HCT116 (cell line): ENCODE measurements around the gene ZNF358. TPM values are rescaled to one million over a fixed set of nuclear protein-coding genes. Genes with fewer than 3 reads are reported as not detected.

Experiments used
- ATAC-seq: fragments of 200-7000 bp; cut with Tn5 transposase; 2 replicates; pipeline ENCODE4 v1.9.1; 2020; ENCODE audit warnings: mild to moderate bottlenecking, moderate library complexity
- BruUV-seq: library from RNA; stranded (reverse); fragments of 400-500 nt; replicated peaks from 2 replicates; lab custom pipeline; 2021; lab: Mats Ljungman, UMichigan
- CTCF ChIA-PET: fragments of 300-600 bp; sonication (Branson Sonifier 250); formaldehyde crosslinking; loops from one replicate; lab custom pipeline; 2021; ENCODE audit warnings: antibody characterized with exemption; lab: Charles Lee
- POLR2A ChIA-PET: fragments of 300-600, 350-600 bp; sonication (Branson Sonifier 250); formaldehyde crosslinking; loops from one replicate; lab custom pipeline; 2021; ENCODE audit warnings: antibody characterized with exemption; lab: Charles Lee
- RAD21 ChIA-PET, 2 experiments: fragments of 300-600 bp; sonication (Branson Sonifier 250); formaldehyde crosslinking; loops; one replicate each; lab custom pipeline; 2023; ENCODE audit warnings: low total read pairs in 2 of 2; ENCODE audit not compliant: uncharacterized antibody in 2 of 2, unreplicated experiment in 2 of 2, low non-redundant PET in 1 of 2; lab: Charles Lee
- DNase-seq: peaks from one replicate; pipeline ENCODE4 v3.0.0-alpha.2; 2010; ENCODE audit warnings: low read depth, low spot score
- H2AFZ ChIP-seq: fragments of 200-600 bp; shearing (Covaris generic), sonication (generic); 2 replicates; pipeline ENCODE4 v1.6.1; 2017; ENCODE audit warnings: low read depth, mixed run types, mixed read lengths, antibody characterized with exemption, low read length; ENCODE audit not compliant: poor library complexity, severe bottlenecking
- H3K27ac ChIP-seq: 2 replicates; pipeline ENCODE4 v1.5.1; 2012; ENCODE audit warnings: low read depth, low read length
- H3K27me3 ChIP-seq: fragments of 200-600 bp; sonication (generic); 2 replicates; pipeline ENCODE4 v1.6.1; 2016; ENCODE audit warnings: mixed run types, low read length, mixed read lengths; ENCODE audit not compliant: insufficient read depth
- H3K36me3 ChIP-seq, 2 experiments: fragments of 200-500 bp in 1 of 2; fragments of 200-600 bp in 1 of 2; sonication (Bioruptor generic) in 1 of 2; sonication (generic) in 1 of 2; 2 replicates each; pipeline versions ENCODE4 v1.5.1 to v1.6.1; 2014 to 2016; ENCODE audit warnings: low read length in 2 of 2, inconsistent platforms in 1 of 2, mixed read lengths in 1 of 2, mixed run types in 1 of 2; ENCODE audit not compliant: insufficient read depth in 2 of 2, control insufficient read depth in 1 of 2
- H3K4me1 ChIP-seq, 2 experiments: fragments of 200-600 bp in 1 of 2; sonication (generic) in 1 of 2; 2 replicates each; pipeline versions ENCODE4 v1.5.1 to v1.6.1; 2012 to 2017; ENCODE audit warnings: low read length in 2 of 2, inconsistent platforms in 1 of 2, mild to moderate bottlenecking in 1 of 2, mixed read lengths in 1 of 2, mixed run types in 1 of 2, moderate library complexity in 1 of 2; ENCODE audit not compliant: insufficient read depth in 2 of 2, control insufficient read depth in 1 of 2
- H3K4me2 ChIP-seq: fragments of 200-600 bp; sonication (generic); 2 replicates; pipeline ENCODE4 v1.6.1; 2017; ENCODE audit warnings: mixed run types, low read length, mixed read lengths
- H3K4me3 ChIP-seq, 2 experiments: fragments of 200-600 bp in 1 of 2; sonication (generic) in 1 of 2; replicated peaks in 1 of 2; 2 replicates each; pipeline ENCODE4 v1.5.1; 2011 to 2016; ENCODE audit warnings: low read length in 2 of 2, control low read depth in 1 of 2, low read depth in 1 of 2, mild to moderate bottlenecking in 1 of 2, mixed read lengths in 1 of 2, mixed run types in 1 of 2
- H3K79me2 ChIP-seq: fragments of 200-600 bp; sonication (generic); 2 replicates; pipeline ENCODE4 v1.6.1; 2017; ENCODE audit warnings: mild to moderate bottlenecking, mixed run types, low read length, moderate library complexity, mixed read lengths; ENCODE audit not compliant: insufficient read depth
- H3K9ac ChIP-seq: fragments of 200-600 bp; sonication (generic); 2 replicates; pipeline ENCODE4 v1.6.1; 2016; ENCODE audit warnings: low read length, mixed read lengths
- H3K9me2 ChIP-seq: fragments of 200-600 bp; sonication (generic), shearing (Covaris generic); 2 replicates; pipeline ENCODE4 v1.6.1; 2017; ENCODE audit warnings: mixed run types, mild to moderate bottlenecking, moderate library complexity; ENCODE audit not compliant: insufficient read depth
- H3K9me3 ChIP-seq, 2 experiments: fragments of 200-500 bp in 1 of 2; fragments of 200-600 bp in 1 of 2; sonication (Bioruptor generic) in 1 of 2; sonication (generic) in 1 of 2; 2 replicates each; pipeline ENCODE4 v1.6.1; 2014 to 2017; ENCODE audit warnings: low read length in 2 of 2, mixed read lengths in 2 of 2, inconsistent platforms in 1 of 2, low read depth in 1 of 2, mild to moderate bottlenecking in 1 of 2, mixed run types in 1 of 2, moderate library complexity in 1 of 2; ENCODE audit not compliant: control insufficient read depth in 1 of 2, insufficient read depth in 1 of 2
- H4K20me1 ChIP-seq: fragments of 200-600 bp; sonication (generic), shearing (Covaris generic); 2 replicates; pipeline ENCODE4 v1.6.1; 2017; ENCODE audit warnings: mixed run types, mild to moderate bottlenecking, moderate library complexity; ENCODE audit not compliant: insufficient read depth
- CBX3 ChIP-seq: IDR thresholded peaks from 2 replicates; pipeline ENCODE4 v1.6.1; 2012; ENCODE audit warnings: low read depth
- EGR1 ChIP-seq: IDR thresholded peaks from 2 replicates; pipeline ENCODE4 v1.6.1; 2012; ENCODE audit warnings: low read depth
- ELF1 ChIP-seq: IDR thresholded peaks from 2 replicates; pipeline ENCODE4 v1.6.1; 2012; ENCODE audit warnings: low read depth, borderline replicate concordance
- EZH2phosphoT487 ChIP-seq: fragments of 200-600 bp; IDR thresholded peaks from 2 replicates; pipeline ENCODE4 v1.6.1; 2018; ENCODE audit warnings: antibody characterized with exemption, borderline replicate concordance
- RAD21 ChIP-seq: IDR thresholded peaks from 2 replicates; pipeline ENCODE4 v1.6.1; 2012; ENCODE audit warnings: low read depth, mild to moderate bottlenecking
- SIN3A ChIP-seq: IDR thresholded peaks from 2 replicates; pipeline ENCODE4 v1.6.1; 2012; ENCODE audit warnings: low read depth
- SP1 ChIP-seq: IDR thresholded peaks from 2 replicates; pipeline ENCODE4 v1.6.1; 2012; ENCODE audit warnings: low read depth
- TCF7L2 ChIP-seq: IDR thresholded peaks from 2 replicates; pipeline ENCODE4 v1.7.0; 2011; ENCODE audit warnings: borderline replicate concordance, inconsistent platforms; ENCODE audit not compliant: insufficient read depth, insufficient read length; ENCODE audit errors: extremely low read depth
- YY1 ChIP-seq: IDR thresholded peaks from 2 replicates; pipeline ENCODE4 v1.6.1; 2011; ENCODE audit warnings: low read length, low read depth, moderate library complexity, mild to moderate bottlenecking; ENCODE audit not compliant: insufficient replicate concordance; ENCODE audit errors: extremely low read depth
- intact Hi-C: fragments of 100-400 bp; cut with micrococcal nuclease; formaldehyde crosslinking; loops from 2 replicates; pipeline ENCODE4 v1.10.0; 2022
- total RNA-seq: library from RNA; stranded (reverse); gene quantifications from one replicate; pipeline ENCODE4 v1.2.1, GENCODE V29; 2021; ENCODE audit not compliant: unreplicated experiment
- TF ChIP-seq, protein P1 (sequence below): IDR thresholded peaks from 2 replicates; pipeline ENCODE4 v1.6.1; 2012
- TF ChIP-seq, protein P2 (sequence below): IDR thresholded peaks from 2 replicates; pipeline ENCODE4 v1.6.1; 2011; ENCODE audit warnings: mild to moderate bottlenecking, low read length, moderate library complexity; ENCODE audit not compliant: insufficient replicate concordance; ENCODE audit errors: extremely low read depth
- TF ChIP-seq, protein P3 (sequence below): IDR thresholded peaks from 2 replicates; pipeline ENCODE4 v1.6.1; 2012; ENCODE audit warnings: low read depth

Gene ZNF358
- total RNA-seq, 1 experiment from 2014 or later, result 20.7 TPM

DNA sequence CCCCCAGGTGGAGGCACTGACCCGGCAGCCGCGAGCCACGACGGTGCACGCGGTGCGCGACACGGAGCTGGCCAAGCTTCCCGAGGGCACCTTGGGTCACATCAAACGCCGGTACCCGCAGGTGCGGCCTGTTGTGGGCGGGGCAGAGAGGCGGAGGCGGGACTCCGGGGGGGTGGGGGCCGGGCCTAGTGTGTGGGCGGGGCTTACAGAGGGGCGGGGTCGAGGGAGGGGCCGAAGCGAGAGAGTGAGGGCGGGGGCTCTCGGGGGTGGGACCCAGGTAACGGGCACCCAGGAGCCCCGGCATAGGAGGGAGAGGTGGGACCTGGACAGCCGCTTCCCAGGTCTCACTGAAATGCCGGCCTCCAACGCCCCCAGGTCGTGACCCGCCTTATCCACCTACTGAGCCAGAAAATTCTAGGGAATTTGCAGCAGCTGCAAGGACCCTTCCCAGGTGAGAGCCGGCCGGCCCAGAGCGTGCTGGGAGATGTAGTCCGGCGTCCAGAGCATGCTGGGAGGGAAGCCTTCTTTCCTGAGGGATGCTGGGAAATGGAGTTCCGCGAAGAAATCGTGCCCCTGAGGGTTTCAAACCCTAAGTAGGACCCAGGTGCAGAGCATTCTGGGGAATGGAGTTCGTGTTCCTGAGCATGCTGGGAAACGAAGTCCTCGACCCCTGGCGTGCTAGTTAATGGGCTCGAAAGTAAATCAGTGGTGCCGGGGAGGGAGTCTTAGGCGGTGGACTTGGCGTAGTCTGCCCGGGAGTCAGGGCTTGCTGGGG is 35.3 kb downstream of the ZNF358 start:
- Histone ChIP-seq H3K9me3 (no peaks in the 10 kb centered on the region), H2AFZ (no peak overlapping the region), H3K4me3 (no peak overlapping the region), H3K4me2 (peak overlapping the region; percentile 12; the same call in 1 of the 2 replicates), H3K36me3 (peaks cover 0 to 3% of the 10 kb centered on the region in 2 experiments; a peak in 1 of 4 replicates), H3K27ac (peak overlapping the region; percentile 13; the same call in 1 of the 2 replicates), H3K4me1 (peaks cover 0 to 6% of the 10 kb centered on the region in 2 experiments; a peak in 3 of 4 replicates), H3K9ac (no peak overlapping the region), H3K27me3 (no peaks in the 10 kb centered on the region), H3K9me2 (no peaks in the 10 kb centered on the region), H3K79me2 (no peaks in the 10 kb centered on the region), H4K20me1 (no peaks in the 10 kb centered on the region)
- ChIA-PET CTCF (interaction anchor here (1.6 kb wide), 1 partner anchor 17 kb away, joined by 4 read pairs; no protein-coding TSS in a partner anchor), RAD21 (interaction anchor here in 1 of 2 experiments (0.7 kb wide), 1 partner anchor 35 kb away, joined by 3 read pairs; no protein-coding TSS in a partner anchor), POLR2A (no interaction called here)
- DNase-seq, result peak; percentile 85
- peak; percentile 87 for TF ChIP-seq YY1
- peak; percentile 91 for TF ChIP-seq SP1
- TF ChIP-seq CBX3, result peak; percentile 75
- TF ChIP-seq, protein P1, sequence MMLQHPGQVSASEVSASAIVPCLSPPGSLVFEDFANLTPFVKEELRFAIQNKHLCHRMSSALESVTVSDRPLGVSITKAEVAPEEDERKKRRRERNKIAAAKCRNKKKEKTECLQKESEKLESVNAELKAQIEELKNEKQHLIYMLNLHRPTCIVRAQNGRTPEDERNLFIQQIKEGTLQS, result no peak
- peak; percentile 55 for TF ChIP-seq TCF7L2
- TF ChIP-seq EGR1, result 0 out of 2 replicates have a peak, but pooled peaks have one; percentile 18
- intact Hi-C loops, result no loop called here
- BruUV-seq, result no TSS peak
- ATAC-seq, result peak; percentile 89

DNA sequence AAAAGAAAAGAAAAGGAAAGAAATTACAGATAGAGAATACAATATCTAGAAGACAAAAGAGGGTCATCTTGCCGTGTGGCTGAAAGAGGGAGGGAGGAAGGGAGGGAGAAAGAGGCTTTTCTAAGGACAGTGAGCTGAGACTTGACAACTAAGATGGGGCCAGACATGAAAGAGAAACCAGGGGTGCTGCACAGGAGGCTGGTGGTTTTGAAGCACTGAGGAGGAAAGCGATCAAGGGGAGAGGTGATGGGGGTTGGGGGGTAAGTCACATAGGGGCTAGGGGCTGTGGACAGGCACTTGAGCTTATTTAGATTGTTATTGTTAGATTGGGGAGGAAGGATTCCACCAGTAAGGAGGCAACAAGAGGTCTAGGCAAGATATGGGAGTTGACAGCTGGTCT is 36.9 kb downstream of the ZNF358 start:
- RAD21 ChIA-PET, result no interaction called here
- DNase-seq (no peak), ATAC-seq (no peak)
- H3K9me2 ChIP-seq, result no peaks in the 10 kb centered on the region
- H3K79me2 ChIP-seq, result no peaks in the 10 kb centered on the region
- H2AFZ ChIP-seq, result no peak overlapping the region
- H3K4me2 ChIP-seq, result no peak overlapping the region
- intact Hi-C loops, result no loop called here
- POLR2A ChIA-PET, result no interaction called here
- no peak overlapping the region for H3K27ac ChIP-seq
- no peak overlapping the region for H3K4me3 ChIP-seq
- no peaks in the 10 kb centered on the region for H3K9me3 ChIP-seq
- no peak overlapping the region for H3K9ac ChIP-seq
- CTCF ChIA-PET, result interaction anchor here (1.5 kb wide), 1 partner anchor 16 kb away, joined by 4 read pairs; no protein-coding TSS in a partner anchor
- H3K4me1 ChIP-seq, result peaks cover 0 to 6% of the 10 kb centered on the region in 2 experiments; a peak in 3 of 4 replicates
- BruUV-seq, result no TSS peak
- no peaks in the 10 kb centered on the region for H4K20me1 ChIP-seq
- H3K36me3 ChIP-seq, result peaks cover 3 to 8% of the 10 kb centered on the region in 2 experiments; a peak in 3 of 4 replicates
- H3K27me3 ChIP-seq, result no peaks in the 10 kb centered on the region
- no peak for TF ChIP-seq CBX3
- TF ChIP-seq, protein P2, sequence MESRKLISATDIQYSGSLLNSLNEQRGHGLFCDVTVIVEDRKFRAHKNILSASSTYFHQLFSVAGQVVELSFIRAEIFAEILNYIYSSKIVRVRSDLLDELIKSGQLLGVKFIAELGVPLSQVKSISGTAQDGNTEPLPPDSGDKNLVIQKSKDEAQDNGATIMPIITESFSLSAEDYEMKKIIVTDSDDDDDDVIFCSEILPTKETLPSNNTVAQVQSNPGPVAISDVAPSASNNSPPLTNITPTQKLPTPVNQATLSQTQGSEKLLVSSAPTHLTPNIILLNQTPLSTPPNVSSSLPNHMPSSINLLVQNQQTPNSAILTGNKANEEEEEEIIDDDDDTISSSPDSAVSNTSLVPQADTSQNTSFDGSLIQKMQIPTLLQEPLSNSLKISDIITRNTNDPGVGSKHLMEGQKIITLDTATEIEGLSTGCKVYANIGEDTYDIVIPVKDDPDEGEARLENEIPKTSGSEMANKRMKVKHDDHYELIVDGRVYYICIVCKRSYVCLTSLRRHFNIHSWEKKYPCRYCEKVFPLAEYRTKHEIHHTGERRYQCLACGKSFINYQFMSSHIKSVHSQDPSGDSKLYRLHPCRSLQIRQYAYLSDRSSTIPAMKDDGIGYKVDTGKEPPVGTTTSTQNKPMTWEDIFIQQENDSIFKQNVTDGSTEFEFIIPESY, result no peak
- no peak for TF ChIP-seq ELF1
- no peak for TF ChIP-seq RAD21
- TF ChIP-seq SIN3A, result no peak
- no peak for TF ChIP-seq YY1
- TF ChIP-seq EZH2phosphoT487, result no peak
- TF ChIP-seq, protein P3, sequence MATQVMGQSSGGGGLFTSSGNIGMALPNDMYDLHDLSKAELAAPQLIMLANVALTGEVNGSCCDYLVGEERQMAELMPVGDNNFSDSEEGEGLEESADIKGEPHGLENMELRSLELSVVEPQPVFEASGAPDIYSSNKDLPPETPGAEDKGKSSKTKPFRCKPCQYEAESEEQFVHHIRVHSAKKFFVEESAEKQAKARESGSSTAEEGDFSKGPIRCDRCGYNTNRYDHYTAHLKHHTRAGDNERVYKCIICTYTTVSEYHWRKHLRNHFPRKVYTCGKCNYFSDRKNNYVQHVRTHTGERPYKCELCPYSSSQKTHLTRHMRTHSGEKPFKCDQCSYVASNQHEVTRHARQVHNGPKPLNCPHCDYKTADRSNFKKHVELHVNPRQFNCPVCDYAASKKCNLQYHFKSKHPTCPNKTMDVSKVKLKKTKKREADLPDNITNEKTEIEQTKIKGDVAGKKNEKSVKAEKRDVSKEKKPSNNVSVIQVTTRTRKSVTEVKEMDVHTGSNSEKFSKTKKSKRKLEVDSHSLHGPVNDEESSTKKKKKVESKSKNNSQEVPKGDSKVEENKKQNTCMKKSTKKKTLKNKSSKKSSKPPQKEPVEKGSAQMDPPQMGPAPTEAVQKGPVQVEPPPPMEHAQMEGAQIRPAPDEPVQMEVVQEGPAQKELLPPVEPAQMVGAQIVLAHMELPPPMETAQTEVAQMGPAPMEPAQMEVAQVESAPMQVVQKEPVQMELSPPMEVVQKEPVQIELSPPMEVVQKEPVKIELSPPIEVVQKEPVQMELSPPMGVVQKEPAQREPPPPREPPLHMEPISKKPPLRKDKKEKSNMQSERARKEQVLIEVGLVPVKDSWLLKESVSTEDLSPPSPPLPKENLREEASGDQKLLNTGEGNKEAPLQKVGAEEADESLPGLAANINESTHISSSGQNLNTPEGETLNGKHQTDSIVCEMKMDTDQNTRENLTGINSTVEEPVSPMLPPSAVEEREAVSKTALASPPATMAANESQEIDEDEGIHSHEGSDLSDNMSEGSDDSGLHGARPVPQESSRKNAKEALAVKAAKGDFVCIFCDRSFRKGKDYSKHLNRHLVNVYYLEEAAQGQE, result no peak
